Measurements from ENCODE around the gene EMID1. TPM values are rescaled to one million over a fixed set of nuclear protein-coding genes. Genes with fewer than 3 reads are reported as not detected.

EMID1 gene
- total RNA-seq, 2 donors from 2014 or later = 0.33 to 0.51 TPM

DNA sequence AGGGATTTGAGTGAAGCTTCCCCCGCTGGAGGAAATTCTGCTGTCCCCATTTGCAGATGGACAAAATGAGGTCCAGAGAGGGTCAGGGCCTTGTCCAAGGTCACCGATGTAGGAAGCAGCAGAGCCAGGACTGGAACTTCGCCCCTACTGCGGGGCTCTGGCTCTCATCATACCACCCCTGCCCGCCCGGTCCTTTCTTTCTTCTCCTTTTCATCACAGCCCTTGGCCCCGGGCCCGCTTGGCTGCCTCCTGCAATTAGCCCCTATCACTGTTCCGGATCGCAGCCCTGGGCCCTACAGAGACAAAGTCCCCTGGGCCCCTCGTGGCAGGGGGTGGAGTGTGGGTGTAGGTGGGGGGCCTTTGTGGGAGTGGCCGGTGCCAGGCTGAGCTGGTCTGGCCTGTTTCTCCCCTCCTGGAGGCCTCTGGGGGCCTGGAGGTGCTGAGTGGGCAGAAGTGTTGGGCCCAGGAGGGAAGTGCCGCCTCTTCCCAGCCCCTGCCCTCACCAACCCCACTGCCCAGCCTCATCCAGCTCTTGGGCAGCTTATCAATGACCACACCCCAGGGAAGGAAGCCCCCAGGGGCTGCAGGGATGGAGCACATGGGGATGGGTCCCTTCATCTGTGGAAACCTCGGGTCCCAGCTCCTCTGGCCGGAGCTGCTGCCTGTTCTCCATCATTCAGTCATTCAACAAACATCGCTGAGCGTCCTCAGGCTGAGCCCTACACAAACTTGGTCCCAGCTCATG lies 3.4 kb downstream of the EMID1 start:
- Histone ChIP-seq H3K36me3 (no peaks in the 10 kb centered on the region), H3K4me3 (no peak overlapping the region), H3K9me3 (no peaks in the 10 kb centered on the region), H3K27me3 (no peaks in the 10 kb centered on the region), H3K4me1 (peaks cover 0 to 12% of the 10 kb centered on the region in 2 donors), H3K27ac (no peak overlapping the region)
- TF ChIP-seq, protein P1, sequence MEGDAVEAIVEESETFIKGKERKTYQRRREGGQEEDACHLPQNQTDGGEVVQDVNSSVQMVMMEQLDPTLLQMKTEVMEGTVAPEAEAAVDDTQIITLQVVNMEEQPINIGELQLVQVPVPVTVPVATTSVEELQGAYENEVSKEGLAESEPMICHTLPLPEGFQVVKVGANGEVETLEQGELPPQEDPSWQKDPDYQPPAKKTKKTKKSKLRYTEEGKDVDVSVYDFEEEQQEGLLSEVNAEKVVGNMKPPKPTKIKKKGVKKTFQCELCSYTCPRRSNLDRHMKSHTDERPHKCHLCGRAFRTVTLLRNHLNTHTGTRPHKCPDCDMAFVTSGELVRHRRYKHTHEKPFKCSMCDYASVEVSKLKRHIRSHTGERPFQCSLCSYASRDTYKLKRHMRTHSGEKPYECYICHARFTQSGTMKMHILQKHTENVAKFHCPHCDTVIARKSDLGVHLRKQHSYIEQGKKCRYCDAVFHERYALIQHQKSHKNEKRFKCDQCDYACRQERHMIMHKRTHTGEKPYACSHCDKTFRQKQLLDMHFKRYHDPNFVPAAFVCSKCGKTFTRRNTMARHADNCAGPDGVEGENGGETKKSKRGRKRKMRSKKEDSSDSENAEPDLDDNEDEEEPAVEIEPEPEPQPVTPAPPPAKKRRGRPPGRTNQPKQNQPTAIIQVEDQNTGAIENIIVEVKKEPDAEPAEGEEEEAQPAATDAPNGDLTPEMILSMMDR (IDR thresholded peaks at IDR 0.05) = no peak
- DNase-seq (ENCODE audit: low spot score) = no peak

DNA sequence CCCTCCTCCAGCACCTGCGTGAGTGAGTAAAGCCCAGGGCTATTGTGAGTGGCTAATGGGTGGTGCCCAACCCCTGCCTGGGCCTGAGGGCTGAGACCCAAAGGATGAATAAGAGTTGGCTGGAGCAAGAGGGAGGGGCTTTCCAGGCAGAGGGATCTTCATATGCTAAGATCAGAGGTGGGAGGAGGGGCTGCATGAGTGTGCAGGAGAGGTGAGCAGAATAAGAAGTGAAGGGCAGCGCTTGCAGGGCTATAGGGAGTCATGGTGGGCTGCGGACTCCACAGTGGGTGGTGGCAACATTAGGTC lies 3.9 kb downstream of the EMID1 start:
- no peaks in the 10 kb centered on the region for H3K36me3 ChIP-seq
- TF ChIP-seq, protein P1 (IDR thresholded peaks at IDR 0.05) = no peak
- peaks cover 0 to 12% of the 10 kb centered on the region in 2 donors for H3K4me1 ChIP-seq
- no peak overlapping the region for H3K27ac ChIP-seq
- no peak overlapping the region for H3K4me3 ChIP-seq
- H3K9me3 ChIP-seq = no peaks in the 10 kb centered on the region
- no peaks in the 10 kb centered on the region for H3K27me3 ChIP-seq
- no peak for DNase-seq (ENCODE audit: low spot score)

DNA sequence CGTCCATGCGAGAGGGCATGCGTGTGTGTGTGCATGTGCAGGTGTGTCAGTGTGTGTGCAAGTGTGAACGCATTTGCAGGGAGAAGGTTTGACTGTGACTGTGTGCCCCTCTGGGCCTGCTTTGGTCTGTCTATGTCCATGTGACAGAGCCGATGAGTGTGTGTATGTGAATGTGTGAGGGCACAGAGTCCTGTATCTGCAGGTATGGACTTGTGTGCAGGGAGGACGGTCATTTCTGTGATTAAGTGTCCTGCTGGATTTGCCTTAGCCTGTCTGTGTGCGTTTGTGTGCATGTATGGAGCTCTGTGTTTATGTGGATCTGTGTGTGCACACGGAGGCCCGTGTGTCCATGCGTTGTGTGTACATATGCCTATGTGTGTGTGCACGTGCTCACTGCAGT lies 5.4 kb downstream of the EMID1 start:
- Histone ChIP-seq H3K4me3 (no peak overlapping the region), H3K9me3 (no peaks in the 10 kb centered on the region), H3K36me3 (no peaks in the 10 kb centered on the region), H3K27me3 (no peaks in the 10 kb centered on the region), H3K4me1 (peaks cover 0 to 7% of the 10 kb centered on the region in 2 donors), H3K27ac (no peak overlapping the region)
- TF ChIP-seq, protein P1 (IDR thresholded peaks at IDR 0.05) = no peak
- DNase-seq (ENCODE audit: low spot score) = no peak

DNA sequence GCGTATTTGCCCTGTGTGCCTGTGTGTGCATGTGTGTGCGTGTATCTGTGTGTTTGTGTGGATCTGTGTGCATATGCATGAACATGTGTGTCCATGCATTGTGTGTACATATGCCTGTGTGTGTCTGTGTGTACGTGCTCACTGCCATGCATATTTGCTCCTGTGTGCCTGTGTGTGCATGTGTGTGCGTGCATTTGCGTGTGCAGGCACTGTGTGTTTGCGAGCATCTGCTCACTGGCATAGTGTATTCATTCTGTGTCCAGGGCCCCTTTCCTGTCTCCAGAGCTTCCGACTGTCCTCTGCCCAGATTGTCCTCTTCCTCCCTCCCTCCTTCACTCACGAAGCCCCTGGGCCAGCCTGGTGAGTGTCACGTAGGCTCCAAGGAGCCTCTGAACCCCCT lies 5.8 kb downstream of the EMID1 start:
- no peak for DNase-seq (ENCODE audit: low spot score)
- TF ChIP-seq, protein P1 (IDR thresholded peaks at IDR 0.05) = no peak
- H3K4me3 ChIP-seq = no peak overlapping the region
- H3K4me1 ChIP-seq = peaks cover 0 to 3% of the 10 kb centered on the region in 2 donors
- no peak overlapping the region for H3K27ac ChIP-seq
- no peaks in the 10 kb centered on the region for H3K9me3 ChIP-seq
- H3K27me3 ChIP-seq = no peaks in the 10 kb centered on the region
- no peaks in the 10 kb centered on the region for H3K36me3 ChIP-seq

DNA sequence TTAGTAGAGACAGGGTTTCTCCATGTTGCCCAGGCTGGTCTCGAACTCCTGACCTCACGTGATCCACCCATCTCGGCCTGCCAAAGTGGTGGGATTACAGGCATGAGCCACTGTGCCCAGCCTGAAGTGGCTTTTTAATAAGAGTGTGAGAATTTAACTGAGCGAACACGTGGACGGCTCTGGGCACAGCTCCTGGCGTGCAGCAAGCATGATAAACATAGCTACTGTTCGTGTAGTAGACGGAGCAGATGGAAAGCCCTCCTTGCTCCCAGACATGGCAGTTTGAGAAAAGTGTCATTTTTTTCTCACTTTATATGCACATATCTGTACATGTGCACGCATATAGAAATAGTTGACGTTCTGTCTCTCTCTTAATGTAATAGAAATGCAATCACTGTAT lies 7.0 kb downstream of the EMID1 start:
- no peaks in the 10 kb centered on the region for H3K9me3 ChIP-seq
- no peak overlapping the region for H3K4me3 ChIP-seq
- DNase-seq (ENCODE audit: low spot score) = no peak
- no peaks in the 10 kb centered on the region for H3K27me3 ChIP-seq
- TF ChIP-seq, protein P1 (IDR thresholded peaks at IDR 0.05) = no peak
- H3K36me3 ChIP-seq = no peaks in the 10 kb centered on the region
- no peaks in the 10 kb centered on the region for H3K4me1 ChIP-seq
- H3K27ac ChIP-seq = no peak overlapping the region

DNA sequence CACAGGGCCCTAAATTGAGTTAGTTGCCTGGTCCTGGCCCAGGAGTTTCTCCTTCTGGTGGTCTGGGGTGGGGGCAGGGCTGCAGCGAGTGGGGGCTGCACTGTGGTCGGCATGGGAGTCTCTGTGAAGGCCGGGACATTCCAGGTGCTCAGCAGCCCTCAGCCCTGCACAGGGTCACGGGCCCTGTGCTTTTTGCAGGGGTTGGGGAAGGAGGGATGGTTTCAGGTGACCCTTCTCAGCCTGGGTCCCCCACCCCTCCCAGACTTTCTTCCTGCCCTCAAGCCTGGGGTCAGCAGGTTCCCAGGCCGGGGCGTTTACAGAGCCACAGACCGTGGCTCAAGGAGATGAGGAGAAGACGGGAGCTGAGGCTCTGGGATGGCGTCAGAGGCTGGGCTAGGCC lies 7.8 kb downstream of the EMID1 start:
- TF ChIP-seq, protein P1 (IDR thresholded peaks at IDR 0.05) = no peak
- H3K27ac ChIP-seq = no peak overlapping the region
- H3K4me1 ChIP-seq = no peaks in the 10 kb centered on the region
- DNase-seq (ENCODE audit: low spot score) = no peak
- no peaks in the 10 kb centered on the region for H3K36me3 ChIP-seq
- H3K4me3 ChIP-seq = no peak overlapping the region
- H3K9me3 ChIP-seq = no peaks in the 10 kb centered on the region
- H3K27me3 ChIP-seq = no peaks in the 10 kb centered on the region
